Transverse colon (tissue), 4 donors: ENCODE results near the gene LMTK3. TPM values are rescaled to one million over a fixed set of nuclear protein-coding genes. Genes with fewer than 3 reads are reported as not detected.

ENCODE experiments used
- DNase-seq: peaks from one replicate; pipeline ENCODE4 v3.0.0-alpha.2; 2019
- H3K27ac ChIP-seq, 4 donors: fragments of 200-600 bp; sonication (generic); 2 replicates each; pipeline ENCODE4 v1.5.1; 2016 to 2018; ENCODE audit warnings: inconsistent platforms in 4 of 4
- H3K27me3 ChIP-seq: fragments of 200-600 bp; sonication (generic); 2 replicates; pipeline ENCODE4 v1.5.1; 2017; ENCODE audit warnings: inconsistent platforms
- H3K36me3 ChIP-seq, 4 donors: fragments of 200-600 bp; sonication (generic); 2 replicates each; pipeline ENCODE4 v1.5.1; 2017 to 2019; ENCODE audit warnings: inconsistent platforms in 4 of 4
- H3K4me1 ChIP-seq, 4 donors: fragments of 200-600 bp; sonication (generic); 2 replicates each; pipeline ENCODE4 v1.5.1; 2017 to 2020; ENCODE audit warnings: inconsistent platforms in 4 of 4
- H3K4me3 ChIP-seq, 4 donors: fragments of 200-600 bp; sonication (generic); 1 replicate in 1 of 4; 2 replicates in 3 of 4; pipeline versions ENCODE4 v1.5.1 to v1.6.1; 2017 to 2019; ENCODE audit warnings: inconsistent platforms in 4 of 4
- H3K9me3 ChIP-seq, 2 donors: fragments of 200-600 bp; sonication (generic); 2 replicates each; pipeline ENCODE4 v1.5.1; 2017 to 2019; ENCODE audit warnings: inconsistent platforms in 2 of 2
- EP300 ChIP-seq: sonication (generic); formaldehyde crosslinking; IDR thresholded peaks from one replicate; pipeline ENCODE4 v1.6.1; 2017; ENCODE audit warnings: antibody characterized with exemption, low read depth
- POLR2A ChIP-seq: fragments of 450-650 bp; IDR thresholded peaks from one replicate; pipeline ENCODE4 v1.6.1; 2016; ENCODE audit warnings: antibody characterized with exemption, mild to moderate bottlenecking, moderate library complexity
- POLR2AphosphoS5 ChIP-seq, 3 donors: sonication (generic); formaldehyde crosslinking; IDR thresholded peaks; one replicate each; pipeline ENCODE4 v1.6.1; 2016; ENCODE audit warnings: antibody characterized with exemption in 3 of 3
- WGBS, 2 donors: methylation state at CpG; one replicate each; pipeline ENCODE4 v1.1.5; 2018; ENCODE audit warnings: low coverage in 1 of 2; 5-methylcytosine and 5-hydroxymethylcytosine counted together
- in situ Hi-C, 4 donors: fragments of 200-750 bp; cut with MboI; loops; one replicate each; pipeline versions ENCODE4 v1.15.0 to v1.15.1; 2017; ENCODE audit warnings: low sequenced_read_pairs in 3 of 4, low pct_ligation_motif_present in 1 of 4, low pct_unique_long_range_greater_than_20kb in 1 of 4
- intact Hi-C: fragments of 100-400 bp; cut with DNase I; formaldehyde crosslinking; loops from one replicate; pipeline ENCODE4 v1.15.1; 2023; ENCODE audit warnings: low total_unique reads
- total RNA-seq, 4 donors: library from RNA; depleted of rRNA; stranded (reverse); fragments of >200 nt; gene quantifications; one replicate each; pipeline ENCODE4 v1.1.0, GENCODE V29; 2016
- TF ChIP-seq, protein P1 (sequence below), 5 experiments: fragments of 200-600 bp in 3 of 5; fragments of 450-650 bp in 2 of 5; sonication (generic) in 3 of 5; IDR thresholded peaks; 1 replicate in 2 of 5; 2 replicates in 3 of 5; pipeline ENCODE4 v1.5.1; 2016 to 2017; ENCODE audit warnings: antibody characterized with exemption in 5 of 5, inconsistent platforms in 3 of 5, mild to moderate bottlenecking in 2 of 5, moderate library complexity in 1 of 5

The LMTK3 gene
- total RNA-seq, 4 donors from 2014 or later, result 0.68 to 2.4 (median 1.1) TPM; not detected in 1

GRCh38 chr19:48443731-48444128 lies 67.9 kb downstream of the LMTK3 start:
- intact Hi-C loops, result no loop called here
- Histone ChIP-seq H3K4me3 (peak overlapping the region in 1 of 4 donors; percentile 97), H3K4me1 (peaks cover 8 to 26% (median 15%) of the 10 kb centered on the region in 4 donors), H3K36me3 (no peaks in the 10 kb centered on the region), H3K27ac (no peak overlapping the region), H3K9me3 (no peaks in the 10 kb centered on the region), H3K27me3 (peaks cover 40% of the 10 kb centered on the region)
- 31% methylated on average over 27 of the region's 45 CpGs; no CpG with 5 or more reads in 1 of the 2 donors for WGBS, 2 donors
- TF ChIP-seq POLR2A (no peak), EP300 (no peak), POLR2AphosphoS5 (IDR thresholded peaks at IDR 0.05) (no peak)
- TF ChIP-seq, protein P1, sequence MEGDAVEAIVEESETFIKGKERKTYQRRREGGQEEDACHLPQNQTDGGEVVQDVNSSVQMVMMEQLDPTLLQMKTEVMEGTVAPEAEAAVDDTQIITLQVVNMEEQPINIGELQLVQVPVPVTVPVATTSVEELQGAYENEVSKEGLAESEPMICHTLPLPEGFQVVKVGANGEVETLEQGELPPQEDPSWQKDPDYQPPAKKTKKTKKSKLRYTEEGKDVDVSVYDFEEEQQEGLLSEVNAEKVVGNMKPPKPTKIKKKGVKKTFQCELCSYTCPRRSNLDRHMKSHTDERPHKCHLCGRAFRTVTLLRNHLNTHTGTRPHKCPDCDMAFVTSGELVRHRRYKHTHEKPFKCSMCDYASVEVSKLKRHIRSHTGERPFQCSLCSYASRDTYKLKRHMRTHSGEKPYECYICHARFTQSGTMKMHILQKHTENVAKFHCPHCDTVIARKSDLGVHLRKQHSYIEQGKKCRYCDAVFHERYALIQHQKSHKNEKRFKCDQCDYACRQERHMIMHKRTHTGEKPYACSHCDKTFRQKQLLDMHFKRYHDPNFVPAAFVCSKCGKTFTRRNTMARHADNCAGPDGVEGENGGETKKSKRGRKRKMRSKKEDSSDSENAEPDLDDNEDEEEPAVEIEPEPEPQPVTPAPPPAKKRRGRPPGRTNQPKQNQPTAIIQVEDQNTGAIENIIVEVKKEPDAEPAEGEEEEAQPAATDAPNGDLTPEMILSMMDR (IDR thresholded peaks at IDR 0.05), result no peak
- DNase-seq, result no peak
- in situ Hi-C loops, result no loop called here

DNA sequence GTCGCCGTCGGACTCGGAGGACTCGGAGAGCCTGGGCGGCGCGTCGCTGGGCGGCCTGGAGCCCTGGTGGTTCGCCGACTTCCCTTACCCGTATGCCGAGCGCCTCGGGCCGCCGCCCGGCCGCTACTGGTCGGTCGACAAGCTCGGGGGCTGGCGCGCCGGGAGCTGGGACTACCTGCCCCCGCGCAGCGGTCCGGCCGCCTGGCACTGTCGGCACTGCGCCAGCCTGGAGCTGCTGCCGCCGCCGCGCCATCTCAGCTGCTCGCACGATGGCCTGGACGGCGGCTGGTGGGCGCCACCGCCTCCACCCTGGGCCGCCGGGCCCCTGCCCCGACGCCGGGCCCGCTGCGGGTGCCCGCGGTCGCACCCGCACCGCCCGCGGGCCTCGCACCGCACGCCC lies 68.4 kb downstream of the LMTK3 start:
- in situ Hi-C loops (no loop called here), intact Hi-C loops (no loop called here)
- WGBS, 2 donors, result 2% methylated on average over 20 of the region's 60 CpGs; no CpG with 5 or more reads in 1 of the 2 donors
- Histone ChIP-seq H3K27ac (no peak overlapping the region), H3K4me3 (peak overlapping the region in 2 of 4 donors; percentile 23 to 45), H3K27me3 (peaks cover 40% of the 10 kb centered on the region), H3K9me3 (no peaks in the 10 kb centered on the region), H3K36me3 (no peaks in the 10 kb centered on the region), H3K4me1 (peaks cover 8 to 26% (median 15%) of the 10 kb centered on the region in 4 donors)
- TF ChIP-seq EP300, result no peak
- TF ChIP-seq, protein P1 (IDR thresholded peaks at IDR 0.05), result no peak
- TF ChIP-seq POLR2AphosphoS5 (IDR thresholded peaks at IDR 0.05), result no peak
- no peak for TF ChIP-seq POLR2A
- no peak for DNase-seq

DNA sequence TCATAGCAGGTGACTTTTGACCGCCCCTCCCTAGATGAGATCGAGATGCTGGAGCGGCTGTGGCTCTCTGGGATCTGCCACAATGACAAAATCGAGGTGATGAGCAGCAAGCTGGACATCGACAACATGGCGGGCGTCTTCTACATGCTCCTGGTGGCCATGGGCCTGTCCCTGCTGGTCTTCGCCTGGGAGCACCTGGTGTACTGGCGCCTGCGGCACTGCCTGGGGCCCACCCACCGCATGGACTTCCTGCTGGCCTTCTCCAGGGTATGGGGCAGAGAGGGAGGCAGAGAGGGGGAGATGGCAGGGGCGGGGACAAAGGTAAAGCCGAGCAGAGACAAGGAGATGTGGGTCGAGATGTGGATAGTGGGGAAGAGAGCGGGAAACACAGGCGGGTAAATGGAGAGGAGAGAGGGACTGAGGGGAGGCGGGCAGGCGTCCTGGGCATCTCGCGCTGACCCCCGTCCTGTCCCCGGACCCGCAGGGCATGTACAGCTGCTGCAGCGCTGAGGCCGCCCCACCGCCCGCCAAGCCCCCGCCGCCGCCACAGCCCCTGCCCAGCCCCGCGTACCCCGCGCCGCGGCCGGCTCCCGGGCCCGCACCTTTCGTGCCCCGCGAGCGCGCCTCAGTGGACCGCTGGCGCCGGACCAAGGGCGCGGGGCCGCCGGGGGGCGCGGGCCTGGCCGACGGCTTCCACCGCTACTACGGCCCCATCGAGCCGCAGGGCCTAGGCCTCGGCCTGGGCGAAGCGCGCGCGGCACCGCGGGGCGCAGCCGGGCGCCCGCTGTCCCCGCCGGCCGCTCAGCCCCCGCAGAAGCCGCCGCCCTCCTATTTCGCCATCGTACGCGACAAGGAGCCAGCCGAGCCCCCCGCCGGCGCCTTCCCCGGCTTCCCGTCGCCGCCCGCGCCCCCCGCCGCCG lies 69.3 kb downstream of the LMTK3 start:
- H3K27ac ChIP-seq, result no peak overlapping the region
- H3K36me3 ChIP-seq, result no peaks in the 10 kb centered on the region
- 52% methylated on average over 91 of the region's 94 CpGs; no CpG with 5 or more reads in 1 of the 2 donors for WGBS, 2 donors
- in situ Hi-C loops, result no loop called here
- H3K4me1 ChIP-seq, result peaks cover 8 to 24% (median 15%) of the 10 kb centered on the region in 4 donors
- no peak for TF ChIP-seq POLR2AphosphoS5 (IDR thresholded peaks at IDR 0.05)
- TF ChIP-seq, protein P1 (IDR thresholded peaks at IDR 0.05), result no peak
- no peak for TF ChIP-seq EP300
- no peak for TF ChIP-seq POLR2A
- H3K9me3 ChIP-seq, result no peaks in the 10 kb centered on the region
- H3K27me3 ChIP-seq, result peaks cover 40% of the 10 kb centered on the region
- DNase-seq, result no peak
- intact Hi-C loops, result no loop called here
- H3K4me3 ChIP-seq, result no peak overlapping the region

- Histone ChIP-seq H3K36me3 (no peaks in the 10 kb centered on the region), H3K27ac (no peak overlapping the region), H3K4me1 (peaks cover 6 to 18% (median 12%) of the 10 kb centered on the region in 4 donors), H3K9me3 (no peaks in the 10 kb centered on the region), H3K27me3 (peaks cover 48% of the 10 kb centered on the region), H3K4me3 (no peak overlapping the region)
- DNase-seq, result no peak
- intact Hi-C loops (no loop called here), in situ Hi-C loops (no loop called here)
- 95 to 100% methylated on average over 1 to 20 of the region's 20 CpGs for WGBS, 2 donors
- TF ChIP-seq EP300, result no peak
- TF ChIP-seq, protein P1 (IDR thresholded peaks at IDR 0.05), result no peak
- TF ChIP-seq POLR2A, result no peak
- no peak for TF ChIP-seq POLR2AphosphoS5 (IDR thresholded peaks at IDR 0.05)
Measured at GRCh38 chr19:48441360-48442050, 70.1 kb downstream of the LMTK3 start.
